GM12801 (cell line): ENCODE results near the gene HEXD.

ENCODE experiments used
- CTCF ChIP-seq: IDR thresholded peaks from one replicate; pipeline ENCODE4 v1.5.1; 2011; ENCODE audit warnings: control low read depth; ENCODE audit not compliant: insufficient read length; ENCODE audit errors: extremely low read depth

Gene HEXD

GRCh38 chr17:82440469-82440981 lies 22.4 kb downstream of the HEXD start:
- no peak for TF ChIP-seq CTCF

GRCh38 chr17:82440991-82441627 lies 23.0 kb downstream of the HEXD start:
- TF ChIP-seq CTCF = no peak

- no peak for TF ChIP-seq CTCF
Measured at GRCh38 chr17:82441691-82442487, 23.7 kb downstream of the HEXD start.

GRCh38 chr17:82442643-82443464 lies 24.7 kb downstream of the HEXD start:
- TF ChIP-seq CTCF = no peak

- TF ChIP-seq CTCF = no peak
Measured at GRCh38 chr17:82443465-82444283, 25.5 kb downstream of the HEXD start.

GRCh38 chr17:82444284-82444893 lies 26.2 kb downstream of the HEXD start:
- no peak for TF ChIP-seq CTCF
